22Rv1 (cell line): ENCODE measurements around the gene GNAI1.

Experiments
- ZFX ChIP-seq: fragments of 450-650 bp; IDR thresholded peaks from 2 replicates; pipeline ENCODE4 v1.6.1; 2017; ENCODE audit warnings: antibody characterized with exemption, borderline replicate concordance
- TF ChIP-seq, protein P1 (sequence below): fragments of 450-650 bp; IDR thresholded peaks from 2 replicates; pipeline ENCODE4 v1.5.1; 2017; ENCODE audit warnings: mild to moderate bottlenecking

DNA sequence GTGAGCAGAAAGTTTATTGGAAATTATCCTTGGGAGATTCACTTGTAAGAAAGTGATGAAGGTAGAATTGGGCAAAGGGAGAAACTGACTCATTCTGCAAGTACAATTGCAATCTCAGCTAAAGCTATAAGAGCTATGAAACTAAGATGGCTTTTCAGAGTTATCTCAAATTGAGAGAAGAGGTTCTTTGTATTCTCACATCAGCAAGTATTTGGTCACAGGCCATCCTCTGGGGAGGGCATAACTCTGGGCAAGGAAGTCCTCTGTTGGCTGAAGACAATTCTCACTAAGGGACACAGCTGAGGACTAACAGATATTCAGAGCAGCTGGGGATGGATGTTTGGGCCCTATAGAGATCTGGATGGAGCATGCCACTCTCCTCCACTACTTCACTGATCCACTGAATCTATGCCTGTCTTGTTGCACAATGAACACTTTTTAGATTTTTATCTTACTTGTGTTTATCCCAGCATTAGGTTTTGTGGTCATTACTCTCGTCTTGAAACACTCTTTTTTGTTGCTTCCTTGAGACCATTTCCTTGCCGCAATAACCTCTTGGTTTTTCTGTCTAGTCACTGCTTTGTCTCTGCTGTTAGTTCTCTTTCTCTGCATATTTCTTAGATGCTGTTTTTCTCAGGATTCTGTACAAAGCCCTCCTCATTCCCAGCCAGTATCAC is 115.1 kb downstream of the GNAI1 start:
- TF ChIP-seq, protein P1, sequence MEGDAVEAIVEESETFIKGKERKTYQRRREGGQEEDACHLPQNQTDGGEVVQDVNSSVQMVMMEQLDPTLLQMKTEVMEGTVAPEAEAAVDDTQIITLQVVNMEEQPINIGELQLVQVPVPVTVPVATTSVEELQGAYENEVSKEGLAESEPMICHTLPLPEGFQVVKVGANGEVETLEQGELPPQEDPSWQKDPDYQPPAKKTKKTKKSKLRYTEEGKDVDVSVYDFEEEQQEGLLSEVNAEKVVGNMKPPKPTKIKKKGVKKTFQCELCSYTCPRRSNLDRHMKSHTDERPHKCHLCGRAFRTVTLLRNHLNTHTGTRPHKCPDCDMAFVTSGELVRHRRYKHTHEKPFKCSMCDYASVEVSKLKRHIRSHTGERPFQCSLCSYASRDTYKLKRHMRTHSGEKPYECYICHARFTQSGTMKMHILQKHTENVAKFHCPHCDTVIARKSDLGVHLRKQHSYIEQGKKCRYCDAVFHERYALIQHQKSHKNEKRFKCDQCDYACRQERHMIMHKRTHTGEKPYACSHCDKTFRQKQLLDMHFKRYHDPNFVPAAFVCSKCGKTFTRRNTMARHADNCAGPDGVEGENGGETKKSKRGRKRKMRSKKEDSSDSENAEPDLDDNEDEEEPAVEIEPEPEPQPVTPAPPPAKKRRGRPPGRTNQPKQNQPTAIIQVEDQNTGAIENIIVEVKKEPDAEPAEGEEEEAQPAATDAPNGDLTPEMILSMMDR: no peak
- TF ChIP-seq ZFX: no peak
